CD4-positive, CD25-positive, alpha-beta regulatory T cell (primary cell): ENCODE data around the gene GOLGA8N. TPM values are rescaled to one million over a fixed set of nuclear protein-coding genes. Genes with fewer than 3 reads are reported as not detected.
"Not testable (repeated sequence)": the region's sequence is repeated elsewhere in the genome, so short reads cannot be mapped to it uniquely, and the experiment has no call there.

Experiments
- ATAC-seq, 2 donors: fragments of 150-1000 bp; cut with Tn5 transposase; one replicate each; pipeline ENCODE4 v1.10.0; 2021; ENCODE audit warnings: low read depth in 2 of 2, moderate number of reproducible peaks in 2 of 2, moderate library complexity in 1 of 2
- DNase-seq, 3 donors: peaks; one replicate each; pipeline versions ENCODE4 v3.0.0 to v3.0.0-alpha.2; 2012 to 2022; ENCODE audit warnings: mixed read lengths in 1 of 3
- H3K27ac ChIP-seq: one replicate; pipeline ENCODE4 v1.7.0; 2013; ENCODE audit warnings: mild to moderate bottlenecking, low read length; ENCODE audit not compliant: insufficient read depth, poor library complexity, severe bottlenecking
- H3K27me3 ChIP-seq: one replicate; pipeline ENCODE4 v1.7.0; 2013; ENCODE audit warnings: low read length; ENCODE audit not compliant: control insufficient read depth, insufficient read depth
- H3K36me3 ChIP-seq: one replicate; pipeline ENCODE4 v1.7.0; 2013; ENCODE audit warnings: mild to moderate bottlenecking, low read length, moderate library complexity; ENCODE audit not compliant: control insufficient read depth, insufficient read depth
- H3K4me1 ChIP-seq: 2 replicates; pipeline ENCODE4 v1.7.0; 2013; ENCODE audit warnings: mild to moderate bottlenecking, low read length; ENCODE audit not compliant: insufficient read depth, control insufficient read depth, poor library complexity, severe bottlenecking
- H3K4me3 ChIP-seq: one replicate; pipeline ENCODE4 v1.7.0; 2013; ENCODE audit warnings: low read depth, mild to moderate bottlenecking, low read length, moderate library complexity
- H3K9me3 ChIP-seq, 2 experiments: 1 replicate in 1 of 2; 2 replicates in 1 of 2; pipeline ENCODE4 v1.7.0; 2013; ENCODE audit warnings: low read length in 2 of 2, mild to moderate bottlenecking in 1 of 2, moderate library complexity in 1 of 2; ENCODE audit not compliant: control insufficient read depth in 2 of 2
- H3K27ac Mint-ChIP-seq, 3 donors: one replicate each; pipeline ENCODE4 v1.8.0; 2020 to 2022; ENCODE audit warnings: mild to moderate bottlenecking in 3 of 3, mixed read lengths in 3 of 3, moderate library complexity in 2 of 3
- H3K27me3 Mint-ChIP-seq: one replicate; pipeline ENCODE4 v1.8.0; 2022; ENCODE audit warnings: mild to moderate bottlenecking, mixed read lengths
- H3K36me3 Mint-ChIP-seq: one replicate; pipeline ENCODE4 v1.8.0; 2020; ENCODE audit warnings: mixed read lengths
- H3K4me1 Mint-ChIP-seq, 4 donors: one replicate each; pipeline ENCODE4 v1.8.0; 2020 to 2022; ENCODE audit warnings: mixed read lengths in 4 of 4, mild to moderate bottlenecking in 1 of 4
- H3K4me3 Mint-ChIP-seq, 4 donors: one replicate each; pipeline ENCODE4 v1.8.0; 2020 to 2022; ENCODE audit warnings: mild to moderate bottlenecking in 4 of 4, mixed read lengths in 4 of 4, moderate library complexity in 3 of 4
- H3K9me3 Mint-ChIP-seq, 7 donors: one replicate each; pipeline ENCODE4 v1.8.0; 2020 to 2022; ENCODE audit warnings: mixed read lengths in 7 of 7, mild to moderate bottlenecking in 3 of 7, moderate library complexity in 2 of 7
- polyA plus RNA-seq, 4 donors: library from polyadenylated mRNA; unstranded; fragments of 300-500 nt; fragmentation: Illumina TruSeq; gene quantifications; one replicate each; pipeline ENCODE4 v1.2.3, GENCODE V29; 2021
- total RNA-seq: library from RNA; stranded (reverse); gene quantifications from one replicate; pipeline ENCODE4 v1.2.3, GENCODE V29; 2022

GOLGA8N gene
- total RNA-seq (1.4 TPM), polyA plus RNA-seq (under 1 TPM in 1 of 4 donors, not detected in 3; 0.06 TPM)

DNA sequence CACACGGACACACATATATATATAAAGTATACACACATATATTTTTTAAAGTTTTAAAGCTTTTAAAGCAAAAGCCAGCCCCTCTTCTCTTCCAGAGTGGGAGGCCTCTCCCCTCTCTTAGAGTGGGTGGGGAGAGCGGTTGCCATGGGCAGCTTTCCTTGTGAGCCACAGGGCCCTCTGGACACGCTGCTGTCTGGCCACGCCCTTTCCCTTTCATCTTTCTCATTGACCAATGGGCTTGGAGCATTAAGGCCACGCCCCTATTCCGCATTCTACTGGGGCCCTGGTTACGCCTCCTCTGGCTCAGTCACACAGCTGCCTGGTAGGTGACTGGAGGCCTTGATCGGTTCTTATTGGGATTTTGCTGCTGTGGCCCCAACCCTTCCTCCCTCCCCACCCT, at the start of gene GOLGA8N:
Gene GOLGA8N (plus strand): TSS at position 306 of the 400 bp plus-strand sequence.
- H3K9me3 Mint-ChIP-seq, H3K4me1 ChIP-seq, ATAC-seq, H3K4me3 ChIP-seq, H3K27me3 ChIP-seq, H3K36me3 ChIP-seq, H3K27ac ChIP-seq, DNase-seq, H3K27me3 Mint-ChIP-seq, H3K4me1 Mint-ChIP-seq, H3K27ac Mint-ChIP-seq, H3K9me3 ChIP-seq, H3K4me3 Mint-ChIP-seq, H3K36me3 Mint-ChIP-seq: not testable (repeated sequence)

DNA sequence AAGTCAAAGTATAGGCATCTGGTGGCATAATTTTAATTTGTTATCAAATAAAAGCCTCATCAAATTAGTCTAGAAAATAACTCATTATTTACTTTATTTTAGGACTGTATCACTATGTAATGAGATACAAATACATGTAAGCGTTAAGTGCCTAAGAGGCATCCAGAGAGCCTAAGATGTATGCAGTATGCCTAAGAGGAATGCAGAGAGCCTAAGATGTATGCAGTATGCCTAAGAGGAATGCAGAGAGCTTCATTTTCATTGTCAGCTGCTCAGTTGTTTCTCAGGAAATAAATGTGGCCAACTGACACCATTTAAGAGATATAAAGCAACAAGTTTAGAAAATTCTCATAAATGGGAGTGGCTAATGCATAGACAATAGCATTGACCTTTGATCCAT, 49.8 kb upstream of the GOLGA8N start:
- not testable (repeated sequence) for H3K27ac Mint-ChIP-seq, H3K27me3 ChIP-seq, H3K9me3 ChIP-seq, H3K27me3 Mint-ChIP-seq, H3K4me3 ChIP-seq, H3K4me1 ChIP-seq, ATAC-seq, H3K36me3 Mint-ChIP-seq, H3K4me1 Mint-ChIP-seq, H3K36me3 ChIP-seq, H3K4me3 Mint-ChIP-seq, H3K27ac ChIP-seq, DNase-seq, H3K9me3 Mint-ChIP-seq

DNA sequence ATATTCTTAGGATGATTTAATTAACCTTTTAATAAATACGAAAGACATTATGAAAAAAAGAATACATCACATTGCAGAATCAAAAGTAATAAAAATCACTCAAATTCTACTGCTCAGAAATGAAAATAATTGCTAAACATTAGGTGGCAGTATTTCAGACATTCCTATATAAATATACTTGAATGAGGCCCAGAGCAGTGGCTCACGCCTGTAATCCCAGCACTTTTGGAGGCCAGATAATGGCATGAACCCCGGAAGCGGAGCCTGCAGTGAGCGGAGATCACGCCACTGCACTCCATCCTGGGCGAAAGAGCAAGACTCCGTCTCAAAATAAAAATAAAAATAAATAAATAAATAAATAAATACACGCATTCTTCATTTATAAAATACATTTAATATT, 48.1 kb upstream of the GOLGA8N start:
- H3K36me3 ChIP-seq, H3K4me3 ChIP-seq, H3K27me3 ChIP-seq, H3K4me3 Mint-ChIP-seq, H3K9me3 Mint-ChIP-seq, H3K4me1 Mint-ChIP-seq, H3K9me3 ChIP-seq, ATAC-seq, H3K27ac Mint-ChIP-seq, DNase-seq, H3K4me1 ChIP-seq, H3K27ac ChIP-seq, H3K36me3 Mint-ChIP-seq, H3K27me3 Mint-ChIP-seq: not testable (repeated sequence)

DNA sequence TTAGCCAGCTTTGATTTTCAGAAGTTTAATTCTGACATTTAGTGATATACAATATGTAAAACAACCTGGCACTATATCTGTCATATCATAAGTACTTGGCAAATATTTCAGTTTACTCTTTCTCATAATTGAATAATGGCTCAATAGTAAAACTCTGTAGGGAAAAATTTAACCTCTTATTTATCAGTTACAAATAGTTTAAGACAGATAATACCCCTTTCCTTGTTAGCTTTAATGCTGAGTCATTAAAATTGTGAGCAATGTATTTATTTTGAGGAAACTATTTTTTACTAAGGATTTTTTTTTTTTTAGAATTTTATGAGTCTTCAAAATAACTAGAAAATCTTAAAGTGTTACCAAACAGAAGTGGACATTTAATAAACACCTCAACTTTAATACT, 38.7 kb upstream of the GOLGA8N start:
- not testable (repeated sequence) for H3K9me3 ChIP-seq, H3K4me1 ChIP-seq, ATAC-seq, H3K27me3 ChIP-seq, H3K36me3 ChIP-seq, H3K4me3 ChIP-seq, H3K27me3 Mint-ChIP-seq, H3K27ac ChIP-seq, H3K36me3 Mint-ChIP-seq, H3K9me3 Mint-ChIP-seq, H3K27ac Mint-ChIP-seq, H3K4me1 Mint-ChIP-seq, DNase-seq, H3K4me3 Mint-ChIP-seq

DNA sequence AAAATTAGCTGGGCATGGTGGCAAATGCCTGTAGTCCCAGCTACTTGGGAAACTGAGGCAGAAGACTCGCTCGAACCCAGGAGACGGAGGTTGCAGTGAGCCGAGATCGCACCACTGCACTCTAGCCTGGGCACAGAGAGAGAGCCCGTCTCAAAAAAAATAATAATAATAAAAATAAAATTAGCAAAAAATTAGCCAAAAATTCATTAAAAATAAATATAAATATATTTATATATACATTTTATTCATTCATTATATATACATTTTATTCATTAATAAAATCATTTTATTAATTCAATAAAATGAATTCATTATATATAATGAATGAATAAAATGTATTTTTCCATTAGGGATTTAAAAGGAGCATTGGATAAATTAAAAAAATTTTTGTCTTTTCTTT, 31.1 kb upstream of the GOLGA8N start:
- not testable (repeated sequence) for H3K36me3 ChIP-seq, H3K27ac ChIP-seq, H3K9me3 Mint-ChIP-seq, H3K27me3 ChIP-seq, H3K27me3 Mint-ChIP-seq, H3K27ac Mint-ChIP-seq, ATAC-seq, DNase-seq, H3K36me3 Mint-ChIP-seq, H3K4me1 ChIP-seq, H3K4me3 Mint-ChIP-seq, H3K9me3 ChIP-seq, H3K4me1 Mint-ChIP-seq, H3K4me3 ChIP-seq

DNA sequence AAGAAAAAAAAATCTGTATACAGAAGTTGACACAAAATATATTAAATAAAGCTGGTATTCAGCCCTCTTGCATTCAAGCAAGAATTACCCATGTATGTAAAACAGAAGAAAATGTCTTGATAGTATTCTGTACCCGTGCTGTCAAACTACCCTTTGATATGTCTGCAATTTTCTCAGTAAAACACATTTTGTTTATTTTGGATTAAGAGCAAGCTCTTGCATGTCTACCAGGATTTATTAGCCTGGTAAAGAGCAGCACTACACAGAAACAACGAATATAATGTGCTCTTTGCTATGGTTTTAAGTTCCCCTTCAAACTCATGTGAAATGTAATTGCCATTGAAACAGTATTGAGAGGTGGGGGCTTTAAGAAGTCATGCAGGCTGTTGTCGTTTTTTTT, 24.3 kb upstream of the GOLGA8N start:
- H3K27ac Mint-ChIP-seq, H3K4me1 ChIP-seq, H3K9me3 ChIP-seq, DNase-seq, H3K4me3 ChIP-seq, H3K27me3 Mint-ChIP-seq, H3K4me1 Mint-ChIP-seq, H3K36me3 ChIP-seq, H3K27me3 ChIP-seq, ATAC-seq, H3K9me3 Mint-ChIP-seq, H3K27ac ChIP-seq, H3K36me3 Mint-ChIP-seq, H3K4me3 Mint-ChIP-seq: not testable (repeated sequence)

DNA sequence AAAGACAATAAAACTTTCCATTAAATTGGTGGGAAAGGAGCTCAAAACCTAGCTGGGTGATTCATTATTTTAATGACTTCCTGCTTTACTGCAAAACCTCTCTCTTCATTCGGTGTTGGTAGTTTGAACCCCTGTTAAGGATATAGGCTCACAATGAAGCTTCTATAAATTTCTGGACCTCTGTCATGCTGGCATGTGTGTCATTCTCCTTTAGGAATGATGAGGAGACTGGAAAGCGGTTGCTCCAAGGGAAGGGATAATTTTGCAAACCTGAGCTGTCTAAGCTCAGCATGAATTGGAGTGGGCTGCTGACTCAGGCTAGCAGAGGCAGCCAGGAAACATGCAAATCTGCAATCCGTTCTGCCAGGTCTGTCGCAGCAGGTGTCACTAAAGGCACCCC, 14.8 kb upstream of the GOLGA8N start:
- H3K4me3 Mint-ChIP-seq, H3K9me3 Mint-ChIP-seq, H3K27me3 ChIP-seq, ATAC-seq, H3K4me3 ChIP-seq, H3K27ac Mint-ChIP-seq, H3K36me3 ChIP-seq, H3K27me3 Mint-ChIP-seq, H3K4me1 ChIP-seq, DNase-seq, H3K4me1 Mint-ChIP-seq, H3K36me3 Mint-ChIP-seq, H3K9me3 ChIP-seq, H3K27ac ChIP-seq: not testable (repeated sequence)

DNA sequence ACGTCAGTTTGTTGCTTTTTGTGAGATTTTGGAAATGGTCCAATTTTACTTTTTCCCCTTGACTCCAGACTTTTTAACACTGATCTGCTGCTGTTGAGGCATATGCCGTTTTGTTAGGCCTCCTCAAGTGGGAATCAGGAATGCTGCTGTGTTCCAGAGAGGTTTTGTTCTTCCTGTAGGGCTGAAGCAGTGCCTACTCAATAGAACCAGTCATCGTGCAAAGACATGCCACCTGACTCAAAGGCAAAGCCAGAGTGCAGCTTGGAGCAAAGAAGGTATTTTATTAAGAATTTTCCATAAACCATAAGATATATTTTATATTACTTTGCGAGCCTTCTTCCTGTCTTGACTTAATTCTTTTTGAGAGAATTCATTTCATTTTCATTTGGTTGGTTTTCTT, 7.4 kb upstream of the GOLGA8N start:
- DNase-seq, H3K4me3 Mint-ChIP-seq, H3K4me3 ChIP-seq, H3K36me3 Mint-ChIP-seq, H3K27me3 Mint-ChIP-seq, H3K27me3 ChIP-seq, H3K4me1 Mint-ChIP-seq, ATAC-seq, H3K4me1 ChIP-seq, H3K9me3 Mint-ChIP-seq, H3K27ac ChIP-seq, H3K27ac Mint-ChIP-seq, H3K9me3 ChIP-seq, H3K36me3 ChIP-seq: not testable (repeated sequence)
